ENCODE data around the gene SLC6A6. TPM values are rescaled to one million over a fixed set of nuclear protein-coding genes. Genes with fewer than 3 reads are reported as not detected.
A peak's percentile ranks its signal among the peaks of the same experiment; 100 is the strongest.

The SLC6A6 gene
- total RNA-seq, 6 experiments from 2014 or later: 1.5 to 8.2 (median 4.1) TPM

DNA sequence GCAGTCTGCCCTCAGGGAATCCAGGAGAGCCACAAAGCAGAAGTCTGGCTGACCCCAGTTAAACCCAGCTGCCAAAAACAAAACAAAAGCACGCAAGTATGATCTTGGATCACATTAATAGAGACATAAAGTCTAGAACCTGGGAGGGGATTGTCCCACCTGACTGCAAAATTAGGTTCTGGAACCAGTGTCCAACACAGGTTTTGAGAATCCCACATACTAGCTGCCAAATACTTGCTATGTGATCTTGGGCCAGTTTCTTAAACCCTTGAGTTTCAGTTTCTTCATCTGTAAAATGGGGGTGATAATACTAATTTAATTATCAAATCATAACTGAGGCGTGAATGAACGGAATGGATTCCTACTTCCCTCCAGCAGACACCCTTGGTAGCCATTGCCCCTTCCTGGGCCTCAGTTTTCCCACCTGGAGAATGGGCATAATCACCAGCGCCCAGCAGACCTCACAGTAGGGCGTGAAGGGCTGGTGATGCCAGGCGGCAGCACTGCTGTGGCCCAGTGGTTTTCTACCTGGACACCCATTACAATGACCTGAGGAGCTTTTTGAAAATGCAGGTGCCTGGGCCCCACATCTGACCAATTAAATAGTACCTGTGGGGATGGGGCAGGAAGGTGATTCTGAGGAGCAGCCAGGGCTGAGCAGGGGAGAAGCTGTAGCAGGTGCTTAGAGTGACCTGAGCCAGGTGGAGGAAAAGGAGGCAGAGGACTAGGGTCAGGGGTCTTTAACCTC lies 105.5 kb downstream of the SLC6A6 start:
- H3K27me3 ChIP-seq: no peaks in the 10 kb centered on the region
- WGBS (ENCODE audit: insufficient coverage, low coverage, low lambda C conversion rate, missing lambda C conversion rate): 57% methylated on average over 6 of the region's 6 CpGs
- no peaks in the 10 kb centered on the region for H3K36me3 ChIP-seq
- ATAC-seq: no peak
- TF ChIP-seq, protein P1, sequence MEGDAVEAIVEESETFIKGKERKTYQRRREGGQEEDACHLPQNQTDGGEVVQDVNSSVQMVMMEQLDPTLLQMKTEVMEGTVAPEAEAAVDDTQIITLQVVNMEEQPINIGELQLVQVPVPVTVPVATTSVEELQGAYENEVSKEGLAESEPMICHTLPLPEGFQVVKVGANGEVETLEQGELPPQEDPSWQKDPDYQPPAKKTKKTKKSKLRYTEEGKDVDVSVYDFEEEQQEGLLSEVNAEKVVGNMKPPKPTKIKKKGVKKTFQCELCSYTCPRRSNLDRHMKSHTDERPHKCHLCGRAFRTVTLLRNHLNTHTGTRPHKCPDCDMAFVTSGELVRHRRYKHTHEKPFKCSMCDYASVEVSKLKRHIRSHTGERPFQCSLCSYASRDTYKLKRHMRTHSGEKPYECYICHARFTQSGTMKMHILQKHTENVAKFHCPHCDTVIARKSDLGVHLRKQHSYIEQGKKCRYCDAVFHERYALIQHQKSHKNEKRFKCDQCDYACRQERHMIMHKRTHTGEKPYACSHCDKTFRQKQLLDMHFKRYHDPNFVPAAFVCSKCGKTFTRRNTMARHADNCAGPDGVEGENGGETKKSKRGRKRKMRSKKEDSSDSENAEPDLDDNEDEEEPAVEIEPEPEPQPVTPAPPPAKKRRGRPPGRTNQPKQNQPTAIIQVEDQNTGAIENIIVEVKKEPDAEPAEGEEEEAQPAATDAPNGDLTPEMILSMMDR (IDR thresholded peaks at IDR 0.05): no peak
- TF ChIP-seq POLR2A (IDR thresholded peaks at IDR 0.05): no peak
- no peak overlapping the region for H3K27ac ChIP-seq
- no peaks in the 10 kb centered on the region for H3K9me3 ChIP-seq
- DNase-seq: no peak
- H3K4me3 ChIP-seq: no peak overlapping the region
- H3K4me1 ChIP-seq: no peaks in the 10 kb centered on the region
- intact Hi-C loops (cut with DNase I): no loop called here

DNA sequence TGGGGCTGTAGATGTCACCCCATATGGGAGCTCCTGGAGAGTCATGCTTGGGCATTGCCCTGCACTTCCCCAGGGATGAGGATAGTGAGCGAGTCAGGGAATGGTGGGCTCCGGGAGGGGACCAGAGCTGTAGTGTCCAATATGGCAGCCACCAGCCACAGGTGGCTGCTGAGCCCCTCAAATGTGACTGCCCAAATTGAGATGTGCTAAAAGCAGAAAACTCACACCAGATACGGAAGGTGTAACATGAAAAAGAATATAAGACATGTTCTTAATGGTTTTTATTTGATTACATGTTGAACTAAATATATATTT lies 106.1 kb downstream of the SLC6A6 start:
- WGBS (ENCODE audit: insufficient coverage, low coverage, low lambda C conversion rate, missing lambda C conversion rate): 34% methylated on average over 3 of the region's 3 CpGs

DNA sequence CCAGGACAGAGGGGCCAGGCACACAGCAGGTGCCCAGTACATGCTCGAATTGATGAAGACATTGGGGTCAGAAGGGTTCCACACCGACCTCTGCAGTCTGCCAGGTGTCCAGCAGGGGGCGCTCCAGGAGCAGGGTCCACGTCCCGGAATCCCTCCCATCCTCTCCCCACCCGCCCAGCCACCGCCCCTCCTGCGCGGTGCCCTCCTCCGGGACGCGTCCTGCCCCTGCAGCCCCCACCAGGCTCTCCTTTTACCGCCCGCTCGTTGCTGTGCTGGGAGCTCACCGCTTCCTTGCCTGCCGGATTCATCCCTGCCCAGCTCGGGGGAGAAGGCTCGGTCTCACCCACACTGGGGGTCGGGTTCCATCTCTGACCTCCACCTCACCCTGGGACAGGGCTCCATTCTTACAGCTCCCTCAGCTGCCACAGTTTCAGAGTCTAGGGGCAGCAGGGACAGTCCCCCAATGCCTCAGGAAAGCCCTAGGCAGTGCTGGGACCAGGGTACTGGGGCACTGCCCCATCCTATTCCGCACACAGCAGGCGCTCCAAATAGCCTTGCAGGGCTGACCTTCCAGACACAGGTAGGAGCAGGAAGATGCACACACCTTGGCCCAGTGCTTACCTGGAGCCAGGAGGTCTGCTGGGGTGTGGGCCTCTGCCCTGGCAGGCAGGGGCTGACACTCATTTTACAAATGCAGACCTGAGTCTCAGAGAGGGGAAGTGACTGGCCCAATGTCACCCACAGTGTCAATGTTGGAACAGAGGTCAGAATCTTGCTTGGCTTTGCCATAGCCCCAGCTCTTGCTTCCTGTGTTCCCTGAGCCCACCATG lies 106.8 kb downstream of the SLC6A6 start:
- Histone ChIP-seq H3K27me3 (no peaks in the 10 kb centered on the region), H3K36me3 (no peaks in the 10 kb centered on the region), H3K4me3 (no peak overlapping the region), H3K9me3 (no peaks in the 10 kb centered on the region), H3K27ac (no peak overlapping the region), H3K4me1 (no peaks in the 10 kb centered on the region)
- TF ChIP-seq, protein P1 (IDR thresholded peaks at IDR 0.05): peak; percentile 63 to 96 (median 92)
- TF ChIP-seq POLR2A (IDR thresholded peaks at IDR 0.05): no peak
- 0% methylated on average over 2 of the region's 22 CpGs for WGBS (ENCODE audit: insufficient coverage, low coverage, low lambda C conversion rate, missing lambda C conversion rate)
- ATAC-seq (peak; percentile 67 to 83 (median 80)), DNase-seq (peak; percentile 68 to 72 (median 70))
- intact Hi-C loops (cut with DNase I): no loop called here

More for the DNA sequence above, 106.1 kb downstream of the SLC6A6 start:
- DNase-seq (no peak), ATAC-seq (no peak)
- Histone ChIP-seq H3K4me3 (no peak overlapping the region), H3K27me3 (no peaks in the 10 kb centered on the region), H3K36me3 (no peaks in the 10 kb centered on the region), H3K4me1 (no peaks in the 10 kb centered on the region), H3K9me3 (no peaks in the 10 kb centered on the region), H3K27ac (no peak overlapping the region)
- intact Hi-C loops (cut with DNase I): no loop called here
- no peak for TF ChIP-seq POLR2A (IDR thresholded peaks at IDR 0.05)
- TF ChIP-seq, protein P1 (IDR thresholded peaks at IDR 0.05): no peak

DNA sequence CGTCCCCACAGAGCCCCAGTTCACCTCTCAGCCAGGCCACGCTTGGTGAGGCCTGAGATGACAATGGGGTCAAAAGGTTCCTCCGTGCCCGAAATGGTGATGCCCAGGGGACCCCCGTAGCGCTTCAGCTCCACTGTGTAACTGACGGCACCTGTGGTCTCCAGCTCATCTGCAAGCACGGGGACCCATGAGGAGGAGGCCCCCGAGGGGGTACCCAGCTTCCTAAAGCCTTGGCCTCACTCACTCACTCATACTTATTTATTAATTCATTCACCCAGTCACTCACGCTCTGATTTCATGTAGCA lies 107.3 kb downstream of the SLC6A6 start:
- Histone ChIP-seq H3K9me3 (no peaks in the 10 kb centered on the region), H3K27ac (no peak overlapping the region), H3K36me3 (no peaks in the 10 kb centered on the region), H3K27me3 (no peaks in the 10 kb centered on the region), H3K4me3 (no peak overlapping the region), H3K4me1 (no peaks in the 10 kb centered on the region)
- peak in 1 of 3 donors; percentile 37 for DNase-seq
- TF ChIP-seq, protein P1 (IDR thresholded peaks at IDR 0.05): no peak
- TF ChIP-seq POLR2A (IDR thresholded peaks at IDR 0.05): no peak
- intact Hi-C loops (cut with DNase I): no loop called here
- WGBS (ENCODE audit: insufficient coverage, low coverage, low lambda C conversion rate, missing lambda C conversion rate): 92% methylated on average over 3 of the region's 10 CpGs
- ATAC-seq: no peak
